ENCODE data around the gene KCNAB1. TPM values are rescaled to one million over a fixed set of nuclear protein-coding genes. Genes with fewer than 3 reads are reported as not detected.

Gene KCNAB1
- total and polyA plus RNA-seq, 4 donors: 0.76 to 2.8 (median 1.0) TPM

DNA sequence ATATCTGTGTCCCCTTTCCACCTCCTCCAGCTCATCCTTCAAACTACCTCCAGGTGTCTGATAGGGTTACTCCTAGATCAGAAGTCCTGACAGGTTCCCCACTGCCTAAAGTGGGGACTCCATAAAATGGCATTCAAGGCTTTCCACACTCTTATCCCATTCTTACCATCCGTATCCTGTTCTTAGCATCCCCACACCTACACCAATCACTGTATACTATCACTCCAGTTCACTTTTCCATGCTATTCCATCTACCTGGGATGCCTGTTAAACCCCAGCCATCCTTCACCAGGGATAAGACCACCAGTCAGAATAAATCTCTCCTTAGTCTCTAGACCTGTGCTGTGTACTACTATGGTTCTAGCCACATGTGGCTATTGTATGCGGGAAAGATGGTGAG, 415.4 kb downstream of the KCNAB1 start:
- Histone ChIP-seq H3K36me3 (ENCODE audit: control insufficient read depth in 4 of 4, insufficient read depth in 3 of 4, low read depth in 1 of 4, low read length in 3 of 4) (peaks cover 0 to 15% (median 7%) of the 10 kb centered on the region in 4 donors), H3K4me3 (ENCODE audit: low read depth in 1 of 3, low read length in 3 of 3) (no peak overlapping the region), H3K4me1 (ENCODE audit: control insufficient read depth in 4 of 4, insufficient read depth in 4 of 4, low read length in 3 of 4) (peaks cover 0 to 10% (median 8%) of the 10 kb centered on the region in 4 donors), H3K27me3 (ENCODE audit: control insufficient read depth in 4 of 4, insufficient read depth in 4 of 4, low read length in 3 of 4) (no peaks in the 10 kb centered on the region), H3K9ac (ENCODE audit: low read depth in 1 of 2, low read length in 2 of 2) (no peak overlapping the region), H3K9me3 (ENCODE audit: control insufficient read depth in 4 of 4, low read length in 3 of 4) (no peaks in the 10 kb centered on the region), H3K27ac (ENCODE audit: low read depth in 1 of 2, low read length in 2 of 2) (peak overlapping the region in 1 of 2 donors; percentile 60)
- no peak for DNase-seq (ENCODE audit: low spot score)
- TF ChIP-seq, protein P1, sequence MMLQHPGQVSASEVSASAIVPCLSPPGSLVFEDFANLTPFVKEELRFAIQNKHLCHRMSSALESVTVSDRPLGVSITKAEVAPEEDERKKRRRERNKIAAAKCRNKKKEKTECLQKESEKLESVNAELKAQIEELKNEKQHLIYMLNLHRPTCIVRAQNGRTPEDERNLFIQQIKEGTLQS (IDR thresholded peaks at IDR 0.05): no peak
- TF ChIP-seq FOXA2 (IDR thresholded peaks at IDR 0.05) (no peak), YY1 (IDR thresholded peaks at IDR 0.05) (no peak), RAD21 (IDR thresholded peaks at IDR 0.05) (no peak), TAF1 (conservative IDR thresholded peaks at IDR 0.05) (no peak), RXRA (IDR thresholded peaks at IDR 0.05) (no peak), JUND (IDR thresholded peaks at IDR 0.05) (no peak)
- TF ChIP-seq, protein P2, sequence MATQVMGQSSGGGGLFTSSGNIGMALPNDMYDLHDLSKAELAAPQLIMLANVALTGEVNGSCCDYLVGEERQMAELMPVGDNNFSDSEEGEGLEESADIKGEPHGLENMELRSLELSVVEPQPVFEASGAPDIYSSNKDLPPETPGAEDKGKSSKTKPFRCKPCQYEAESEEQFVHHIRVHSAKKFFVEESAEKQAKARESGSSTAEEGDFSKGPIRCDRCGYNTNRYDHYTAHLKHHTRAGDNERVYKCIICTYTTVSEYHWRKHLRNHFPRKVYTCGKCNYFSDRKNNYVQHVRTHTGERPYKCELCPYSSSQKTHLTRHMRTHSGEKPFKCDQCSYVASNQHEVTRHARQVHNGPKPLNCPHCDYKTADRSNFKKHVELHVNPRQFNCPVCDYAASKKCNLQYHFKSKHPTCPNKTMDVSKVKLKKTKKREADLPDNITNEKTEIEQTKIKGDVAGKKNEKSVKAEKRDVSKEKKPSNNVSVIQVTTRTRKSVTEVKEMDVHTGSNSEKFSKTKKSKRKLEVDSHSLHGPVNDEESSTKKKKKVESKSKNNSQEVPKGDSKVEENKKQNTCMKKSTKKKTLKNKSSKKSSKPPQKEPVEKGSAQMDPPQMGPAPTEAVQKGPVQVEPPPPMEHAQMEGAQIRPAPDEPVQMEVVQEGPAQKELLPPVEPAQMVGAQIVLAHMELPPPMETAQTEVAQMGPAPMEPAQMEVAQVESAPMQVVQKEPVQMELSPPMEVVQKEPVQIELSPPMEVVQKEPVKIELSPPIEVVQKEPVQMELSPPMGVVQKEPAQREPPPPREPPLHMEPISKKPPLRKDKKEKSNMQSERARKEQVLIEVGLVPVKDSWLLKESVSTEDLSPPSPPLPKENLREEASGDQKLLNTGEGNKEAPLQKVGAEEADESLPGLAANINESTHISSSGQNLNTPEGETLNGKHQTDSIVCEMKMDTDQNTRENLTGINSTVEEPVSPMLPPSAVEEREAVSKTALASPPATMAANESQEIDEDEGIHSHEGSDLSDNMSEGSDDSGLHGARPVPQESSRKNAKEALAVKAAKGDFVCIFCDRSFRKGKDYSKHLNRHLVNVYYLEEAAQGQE (IDR thresholded peaks at IDR 0.05): no peak
- WGBS: over 99% methylated on average over 2 of the region's 2 CpGs

- no peaks in the 10 kb centered on the region for H3K27me3 ChIP-seq (ENCODE audit: control insufficient read depth in 4 of 4, insufficient read depth in 4 of 4, low read length in 3 of 4)
- no peak for DNase-seq (ENCODE audit: low spot score)
- no peak for TF ChIP-seq FOXA1 (IDR thresholded peaks at IDR 0.05)
- TF ChIP-seq HNF4G (IDR thresholded peaks at IDR 0.05): no peak
- TF ChIP-seq ZBTB33 (IDR thresholded peaks at IDR 0.05): no peak
- TF ChIP-seq, protein P3, sequence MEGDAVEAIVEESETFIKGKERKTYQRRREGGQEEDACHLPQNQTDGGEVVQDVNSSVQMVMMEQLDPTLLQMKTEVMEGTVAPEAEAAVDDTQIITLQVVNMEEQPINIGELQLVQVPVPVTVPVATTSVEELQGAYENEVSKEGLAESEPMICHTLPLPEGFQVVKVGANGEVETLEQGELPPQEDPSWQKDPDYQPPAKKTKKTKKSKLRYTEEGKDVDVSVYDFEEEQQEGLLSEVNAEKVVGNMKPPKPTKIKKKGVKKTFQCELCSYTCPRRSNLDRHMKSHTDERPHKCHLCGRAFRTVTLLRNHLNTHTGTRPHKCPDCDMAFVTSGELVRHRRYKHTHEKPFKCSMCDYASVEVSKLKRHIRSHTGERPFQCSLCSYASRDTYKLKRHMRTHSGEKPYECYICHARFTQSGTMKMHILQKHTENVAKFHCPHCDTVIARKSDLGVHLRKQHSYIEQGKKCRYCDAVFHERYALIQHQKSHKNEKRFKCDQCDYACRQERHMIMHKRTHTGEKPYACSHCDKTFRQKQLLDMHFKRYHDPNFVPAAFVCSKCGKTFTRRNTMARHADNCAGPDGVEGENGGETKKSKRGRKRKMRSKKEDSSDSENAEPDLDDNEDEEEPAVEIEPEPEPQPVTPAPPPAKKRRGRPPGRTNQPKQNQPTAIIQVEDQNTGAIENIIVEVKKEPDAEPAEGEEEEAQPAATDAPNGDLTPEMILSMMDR (IDR thresholded peaks at IDR 0.05; ENCODE audit: low read depth, low read length, missing input control): no peak
- no peak for TF ChIP-seq GABPA (IDR thresholded peaks at IDR 0.05 in 1 of 2, conservative IDR thresholded peaks at IDR 0.05 in 1 of 2)
- TF ChIP-seq, protein P1 (IDR thresholded peaks at IDR 0.05): no peak
- TF ChIP-seq, protein P2 (IDR thresholded peaks at IDR 0.05): no peak
- no peak for TF ChIP-seq TAF1 (conservative IDR thresholded peaks at IDR 0.05)
- TF ChIP-seq YY1 (IDR thresholded peaks at IDR 0.05): no peak
- H3K4me3 ChIP-seq (ENCODE audit: low read depth in 1 of 3, low read length in 3 of 3): no peak overlapping the region
- peaks cover 0 to 20% (median 10%) of the 10 kb centered on the region in 4 donors for H3K36me3 ChIP-seq (ENCODE audit: control insufficient read depth in 4 of 4, insufficient read depth in 3 of 4, low read depth in 1 of 4, low read length in 3 of 4)
- H3K27ac ChIP-seq (ENCODE audit: low read depth in 1 of 2, low read length in 2 of 2): no peak overlapping the region
- no peaks in the 10 kb centered on the region for H3K9me3 ChIP-seq (ENCODE audit: control insufficient read depth in 4 of 4, low read length in 3 of 4)
- H3K4me1 ChIP-seq (ENCODE audit: control insufficient read depth in 4 of 4, insufficient read depth in 4 of 4, low read length in 3 of 4): peaks cover 0 to 10% (median 8%) of the 10 kb centered on the region in 4 donors
- H3K9ac ChIP-seq (ENCODE audit: low read depth in 1 of 2, low read length in 2 of 2): no peak overlapping the region
- 95% methylated on average over 6 of the region's 6 CpGs for WGBS
Observed at GRCh38 chr3:156536524-156537316, 416.3 kb downstream of the KCNAB1 start.

Measured in liver (tissue), 9 donors.